ENCODE data around the gene PCSK5. TPM values are rescaled to one million over a fixed set of nuclear protein-coding genes. Genes with fewer than 3 reads are reported as not detected.

Gene PCSK5
- total and polyA plus RNA-seq, 2 donors (not counting 3 experiments of a cell fraction or from before 2014, with no cell fraction given) = 2.6 to 4.8 TPM

DNA sequence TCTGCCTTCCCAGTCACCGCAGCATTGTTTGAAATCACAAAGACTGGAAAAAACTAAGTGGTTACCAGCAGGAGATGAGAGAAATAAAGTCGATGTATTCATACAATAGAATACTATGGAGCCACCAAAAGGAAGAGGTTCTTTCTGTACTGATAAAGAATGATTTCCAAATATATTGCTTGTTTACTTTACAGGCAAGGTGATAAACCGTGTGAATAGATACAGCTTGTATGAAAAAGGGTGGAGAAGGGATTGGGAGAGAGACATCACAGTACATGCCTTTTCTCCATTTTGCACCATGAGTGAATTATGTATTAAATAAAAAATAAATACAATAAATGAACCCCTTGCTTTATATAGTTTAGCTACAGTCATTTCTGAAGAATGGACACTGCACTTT is 412.1 kb downstream of the PCSK5 start:
- Histone ChIP-seq H3K9me3 (replicated peaks; ENCODE audit: control insufficient read depth, insufficient read depth, low read length) (no peaks in the 10 kb centered on the region), H2AFZ (ENCODE audit: low read depth, low read length) (no peak overlapping the region), H3K79me2 (ENCODE audit: control insufficient read depth, insufficient read depth, low read length) (no peaks in the 10 kb centered on the region), H4K20me1 (replicated peaks; ENCODE audit: control insufficient read depth, extremely low read depth, insufficient read depth, low read length) (no peaks in the 10 kb centered on the region), H3K4me2 (ENCODE audit: insufficient read depth, low read length) (no peak overlapping the region), H3K9ac (replicated peaks; ENCODE audit: extremely low read depth, insufficient read depth, low read length) (no peak overlapping the region), H3K27me3 (ENCODE audit: control insufficient read depth in 2 of 2, insufficient read depth in 2 of 2, low read length in 2 of 2) (peaks cover 4 to 7% of the 10 kb centered on the region in 2 experiments), H3K27ac (ENCODE audit: insufficient read depth, low read depth, low read length) (no peak overlapping the region), H3K4me3 (replicated peaks in 1 of 3; ENCODE audit: insufficient read depth in 1 of 3, low read depth in 1 of 3, low read length in 3 of 3) (no peak overlapping the region), H3K4me1 (ENCODE audit: control insufficient read depth, extremely low read depth, insufficient read depth, low read length) (no peaks in the 10 kb centered on the region), H3K9me1 (replicated peaks; ENCODE audit: control insufficient read depth, extremely low read depth, insufficient read depth, low read length) (no peaks in the 10 kb centered on the region), H3K36me3 (ENCODE audit: control insufficient read depth in 2 of 2, extremely low read depth in 1 of 2, insufficient read depth in 2 of 2, low read length in 2 of 2) (no peaks in the 10 kb centered on the region)
- intact Hi-C loops (cut with micrococcal nuclease) (loop anchor here (2.0 to 10.0 kb wide), 9 partner anchors 85 to 1102 kb away; partner anchors contain the start of gene PCSK5), dilution Hi-C loops (cut with MboI; ENCODE audit: extremely low pct_ligation_motif_present, low sequenced_read_pairs) (no loop called here)
- FAIRE-seq = no peak
- no peak for DNase-seq (ENCODE audit: low read depth, low spot score)
- CTCF ChIA-PET = interaction anchor here (0.5 to 5.0 kb wide), 27 partner anchors 8 to 1529 kb away, joined by 3 to 40 read pairs (median 3); partner anchors contain the start of gene PCSK5
- TF ChIP-seq POLR2A (IDR thresholded peaks at IDR 0.05; ENCODE audit: low read depth, low read length) = no peak
- TF ChIP-seq, protein P1, sequence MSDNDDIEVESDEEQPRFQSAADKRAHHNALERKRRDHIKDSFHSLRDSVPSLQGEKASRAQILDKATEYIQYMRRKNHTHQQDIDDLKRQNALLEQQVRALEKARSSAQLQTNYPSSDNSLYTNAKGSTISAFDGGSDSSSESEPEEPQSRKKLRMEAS (IDR thresholded peaks at IDR 0.05; ENCODE audit: insufficient read depth, insufficient read length) = no peak
- no peak for TF ChIP-seq MYC (IDR thresholded peaks at IDR 0.05; ENCODE audit: low read depth, low read length)
- TF ChIP-seq, protein P2, sequence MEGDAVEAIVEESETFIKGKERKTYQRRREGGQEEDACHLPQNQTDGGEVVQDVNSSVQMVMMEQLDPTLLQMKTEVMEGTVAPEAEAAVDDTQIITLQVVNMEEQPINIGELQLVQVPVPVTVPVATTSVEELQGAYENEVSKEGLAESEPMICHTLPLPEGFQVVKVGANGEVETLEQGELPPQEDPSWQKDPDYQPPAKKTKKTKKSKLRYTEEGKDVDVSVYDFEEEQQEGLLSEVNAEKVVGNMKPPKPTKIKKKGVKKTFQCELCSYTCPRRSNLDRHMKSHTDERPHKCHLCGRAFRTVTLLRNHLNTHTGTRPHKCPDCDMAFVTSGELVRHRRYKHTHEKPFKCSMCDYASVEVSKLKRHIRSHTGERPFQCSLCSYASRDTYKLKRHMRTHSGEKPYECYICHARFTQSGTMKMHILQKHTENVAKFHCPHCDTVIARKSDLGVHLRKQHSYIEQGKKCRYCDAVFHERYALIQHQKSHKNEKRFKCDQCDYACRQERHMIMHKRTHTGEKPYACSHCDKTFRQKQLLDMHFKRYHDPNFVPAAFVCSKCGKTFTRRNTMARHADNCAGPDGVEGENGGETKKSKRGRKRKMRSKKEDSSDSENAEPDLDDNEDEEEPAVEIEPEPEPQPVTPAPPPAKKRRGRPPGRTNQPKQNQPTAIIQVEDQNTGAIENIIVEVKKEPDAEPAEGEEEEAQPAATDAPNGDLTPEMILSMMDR (IDR thresholded peaks at IDR 0.05; ENCODE audit: extremely low read depth in 1 of 2, insufficient read depth in 1 of 2, low read depth in 1 of 2, low read length in 2 of 2) = no peak
- TF ChIP-seq FOS (IDR thresholded peaks at IDR 0.05; ENCODE audit: borderline replicate concordance, insufficient read depth, low read length) = no peak
- TF ChIP-seq POLR2AphosphoS5 (IDR thresholded peaks at IDR 0.05; ENCODE audit: insufficient read depth, low read depth, low read length) = no peak
- TF ChIP-seq GATA2 (IDR thresholded peaks at IDR 0.05; ENCODE audit: insufficient read depth, insufficient read length, low read depth, low read length) = no peak
- TF ChIP-seq JUN (IDR thresholded peaks at IDR 0.05; ENCODE audit: borderline replicate concordance, insufficient read depth, insufficient read length, low read depth) = no peak
- no peak for TF ChIP-seq EZH2 (IDR thresholded peaks at IDR 0.05; ENCODE audit: borderline replicate concordance, low read depth, low read length, severe bottlenecking)
- no TSS peak for BruUV-seq (replicated peaks)
- POLR2A ChIA-PET = no interaction called here
